HepG2 (cell line): ENCODE measurements around the gene SLC38A8.

ENCODE experiments used
- CREB1 ChIP-seq, 2 experiments: fragments of 450-650 bp in 1 of 2; IDR thresholded peaks; 2 replicates each; pipeline ENCODE4 v1.6.1; 2016 to 2017; ENCODE audit warnings: control low read depth in 1 of 2, mild to moderate bottlenecking in 1 of 2, missing compliant biosample characterization in 1 of 2, missing genetic modification characterization in 1 of 2
- CTCF ChIP-seq: sonication (generic); formaldehyde crosslinking; IDR thresholded peaks from 2 replicates; pipeline ENCODE4 v1.5.0; 2020; ENCODE audit warnings: mild to moderate bottlenecking, missing genetic modification reagents, moderate library complexity
- DPF2 ChIP-seq: sonication (generic); formaldehyde crosslinking; IDR thresholded peaks from 2 replicates; pipeline ENCODE4 v1.4.0; 2020; ENCODE audit warnings: mild to moderate bottlenecking, low read depth, missing genetic modification reagents, borderline replicate concordance
- EED ChIP-seq: sonication (generic); formaldehyde crosslinking; IDR thresholded peaks from 2 replicates; pipeline ENCODE4 v1.5.0; 2020; ENCODE audit warnings: mild to moderate bottlenecking, missing genetic modification reagents
- EZH2 ChIP-seq: conservative IDR thresholded peaks from 2 replicates; pipeline ENCODE4 v1.6.1; 2012; ENCODE audit warnings: mild to moderate bottlenecking, low read depth, low read length, moderate library complexity
- HBP1 ChIP-seq: IDR thresholded peaks from 2 replicates; pipeline ENCODE4 v1.6.1; 2016; ENCODE audit warnings: low read depth, control low read depth
- MAZ ChIP-seq, 2 experiments: sonication (generic) in 1 of 2; formaldehyde crosslinking in 1 of 2; IDR thresholded peaks; 2 replicates each; pipeline versions ENCODE4 v1.5.0 to v1.6.1; 2012 to 2020; ENCODE audit warnings: low read depth in 2 of 2, mild to moderate bottlenecking in 2 of 2, borderline replicate concordance in 1 of 2, improper control_type of control experiment in 1 of 2, low read length in 1 of 2, missing genetic modification reagents in 1 of 2, moderate library complexity in 1 of 2
- NCOR1 ChIP-seq: fragments of 200-600 bp; sonication (generic); IDR thresholded peaks from 2 replicates; pipeline ENCODE4 v1.7.0; 2017; ENCODE audit warnings: antibody characterized with exemption, low read length, borderline replicate concordance
- REXO4 ChIP-seq: sonication (generic); formaldehyde crosslinking; IDR thresholded peaks from 2 replicates; pipeline ENCODE4 v1.8.0; 2022; ENCODE audit warnings: missing genetic modification reagents, mild to moderate bottlenecking, borderline replicate concordance
- SIN3A ChIP-seq: IDR thresholded peaks from 2 replicates; pipeline ENCODE4 v1.6.1; 2011; ENCODE audit warnings: low read depth, mild to moderate bottlenecking, control low read depth, low read length, borderline replicate concordance
- ZBTB20 ChIP-seq: sonication (generic); formaldehyde crosslinking; IDR thresholded peaks from 2 replicates; pipeline ENCODE4 v1.8.1; 2023; ENCODE audit warnings: missing genetic modification reagents, low read depth, mild to moderate bottlenecking, borderline replicate concordance
- ZBTB33 ChIP-seq: sonication (generic); formaldehyde crosslinking; IDR thresholded peaks from 2 replicates; pipeline ENCODE4 v1.4.0; 2020; ENCODE audit warnings: missing genetic modification reagents

- TF ChIP-seq ZBTB33 (CRISPR knock-in tag) (no peak), EED (CRISPR knock-in tag) (no peak), CTCF (no peak), SIN3A (no peak), HBP1 (CRISPR knock-in tag) (no peak), MAZ (IDR thresholded peaks at IDR 0.05; ENCODE audit: borderline replicate concordance, low read depth, low read length) (no peak), MAZ (CRISPR knock-in tag; IDR thresholded peaks at IDR 0.05; ENCODE audit: low read depth) (no peak), REXO4 (CRISPR knock-in tag) (no peak), CREB1 (IDR thresholded peaks at IDR 0.05) (no peak), CREB1 (CRISPR knock-in tag; IDR thresholded peaks at IDR 0.05) (no peak), DPF2 (CRISPR knock-in tag) (no peak), NCOR1 (no peak), EZH2 (no peak), ZBTB20 (CRISPR knock-in tag) (no peak)
These were observed 74.2 kb downstream of the SLC38A8 start for GRCh38 chr16:83968306-83968851.
